Activated T-cell treated with anti-CD3 and anti-CD28 coated beads, Interleukin-2, amount 50 U/mL, for 4 hours (primary cell): ENCODE results near the gene MYPOP. TPM values are rescaled to one million over a fixed set of nuclear protein-coding genes. Genes with fewer than 3 reads are reported as not detected.
A peak's percentile ranks its signal among the peaks of the same experiment; 100 is the strongest.
"Not testable (repeated sequence)": the region's sequence is repeated elsewhere in the genome, so short reads cannot be mapped to it uniquely, and the experiment has no call there.

ENCODE experiments used
- ATAC-seq, 2 donors: fragments of 200-7000 bp; cut with Tn5 transposase; one replicate each; pipeline ENCODE4 v1.10.0; 2021
- DNase-seq: peaks from one replicate; pipeline ENCODE4 v3.0.0-alpha.2; 2020
- H3K27me3 Mint-ChIP-seq: one replicate; pipeline ENCODE4 v1.8.0; 2021; ENCODE audit warnings: low read depth, mixed read lengths
- H3K36me3 Mint-ChIP-seq: one replicate; pipeline ENCODE4 v1.8.0; 2022; ENCODE audit warnings: mixed read lengths; ENCODE audit not compliant: insufficient read depth
- H3K4me1 Mint-ChIP-seq: one replicate; pipeline ENCODE4 v1.8.0; 2021; ENCODE audit warnings: low read depth, mixed read lengths
- H3K4me3 Mint-ChIP-seq: one replicate; pipeline ENCODE4 v1.8.0; 2021; ENCODE audit warnings: mild to moderate bottlenecking, moderate library complexity, mixed read lengths
- H3K9me3 Mint-ChIP-seq: one replicate; pipeline ENCODE4 v1.8.0; 2021; ENCODE audit warnings: mixed read lengths
- total RNA-seq, 3 donors: library from RNA; stranded (reverse); gene quantifications; one replicate each; pipeline ENCODE4 v1.2.1, GENCODE V29; 2021

Gene MYPOP
- total RNA-seq, 3 donors from 2014 or later = 4.8 to 5.5 (median 5.1) TPM

DNA sequence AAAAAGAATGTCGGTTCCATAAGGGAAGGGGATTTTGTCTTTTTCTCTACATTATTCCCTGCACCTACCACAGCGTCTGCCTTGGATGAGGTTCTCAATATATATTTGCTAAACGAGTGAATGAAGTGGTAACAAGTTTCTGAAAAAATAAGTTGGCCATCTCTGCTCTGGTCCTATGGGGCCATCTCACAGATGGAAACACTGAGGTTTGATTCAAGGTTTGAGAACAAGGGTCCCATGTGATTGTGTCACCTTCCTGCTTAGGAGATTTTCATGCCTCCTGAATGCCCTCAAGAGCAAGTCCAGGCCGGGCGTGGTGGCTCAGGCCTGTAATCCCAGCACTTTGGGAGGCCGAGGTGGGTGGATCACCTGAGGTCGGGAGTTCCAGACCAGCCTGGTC is 3.2 kb downstream of the MYPOP start:
- Mint-ChIP-seq H3K27me3 (no peaks in the 10 kb centered on the region), H3K4me1 (peaks cover 17% of the 10 kb centered on the region), H3K36me3 (peaks cover 6% of the 10 kb centered on the region), H3K4me3 (no peak overlapping the region), H3K9me3 (no peaks in the 10 kb centered on the region)
- DNase-seq (no peak), ATAC-seq (no peak)

DNA sequence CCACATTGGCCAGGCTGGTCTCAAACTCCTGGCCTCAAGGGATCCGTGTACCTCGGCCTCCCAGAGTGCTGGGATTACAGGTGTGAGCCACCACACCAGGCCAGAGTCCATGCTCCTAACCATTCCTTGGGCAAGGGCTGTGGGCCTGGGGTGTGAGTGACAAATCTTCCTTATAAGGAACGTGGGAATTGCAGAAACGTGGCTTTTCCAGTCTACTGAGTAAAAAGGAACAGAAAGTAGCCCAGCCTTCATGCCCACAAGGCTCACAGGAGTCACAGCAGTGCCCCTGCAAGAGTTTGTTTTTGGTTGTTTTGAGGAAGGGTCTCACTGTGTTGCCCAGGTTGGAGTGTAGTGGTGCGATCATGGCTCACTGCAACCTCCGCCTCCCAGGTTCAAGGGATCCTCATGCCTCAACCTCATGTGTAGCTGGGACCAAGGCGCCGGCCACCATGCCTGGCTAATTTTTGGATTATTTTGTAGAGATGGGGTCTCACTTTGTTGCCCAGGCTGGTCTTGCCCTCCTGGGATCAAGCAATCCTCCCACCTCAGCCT is 5.1 kb downstream of the MYPOP start:
- Mint-ChIP-seq H3K4me3 (no peak overlapping the region), H3K9me3 (no peaks in the 10 kb centered on the region), H3K36me3 (peaks cover 6% of the 10 kb centered on the region), H3K4me1 (peaks cover 14% of the 10 kb centered on the region), H3K27me3 (no peaks in the 10 kb centered on the region)
- DNase-seq = no peak
- ATAC-seq = no peak

- not testable (repeated sequence) for H3K36me3 Mint-ChIP-seq, H3K4me3 Mint-ChIP-seq, ATAC-seq, H3K27me3 Mint-ChIP-seq, H3K9me3 Mint-ChIP-seq, DNase-seq
- peaks cover 11% of the 10 kb centered on the region for H3K4me1 Mint-ChIP-seq
Observed at GRCh38 chr19:45895983-45896599, 6.3 kb downstream of the MYPOP start.

DNA sequence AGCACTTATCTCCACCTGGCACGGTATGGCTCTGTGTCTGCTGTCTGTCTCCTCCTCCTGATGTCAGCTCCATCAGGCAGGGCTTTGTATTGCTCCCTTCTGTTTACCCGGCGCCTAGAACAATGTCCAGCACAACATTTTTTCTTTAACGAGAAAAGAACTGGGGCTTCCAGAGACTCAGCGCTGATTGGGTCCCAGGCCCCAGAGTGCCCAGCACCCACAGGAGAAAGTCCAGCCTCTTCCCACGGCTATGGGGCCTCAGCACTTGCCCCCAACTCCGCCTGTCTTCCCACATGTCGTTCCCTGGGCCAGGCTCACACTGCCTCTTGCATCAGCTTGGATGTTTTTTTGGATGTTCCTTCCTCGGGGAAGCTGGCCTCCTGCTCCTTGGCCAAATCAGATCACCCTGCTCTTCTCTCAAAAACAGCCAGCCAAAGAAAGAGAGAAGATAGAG is 6.9 kb downstream of the MYPOP start:
- Mint-ChIP-seq H3K27me3 (no peaks in the 10 kb centered on the region), H3K4me3 (no peak overlapping the region), H3K4me1 (peaks cover 6% of the 10 kb centered on the region), H3K9me3 (no peaks in the 10 kb centered on the region), H3K36me3 (peaks cover 6% of the 10 kb centered on the region)
- DNase-seq (no peak), ATAC-seq (no peak)

GRCh38 chr19:45890877-45891276 is 11.5 kb downstream of the MYPOP start:
- Mint-ChIP-seq H3K27me3 (no peaks in the 10 kb centered on the region), H3K4me1 (peaks cover 7% of the 10 kb centered on the region), H3K36me3 (peaks cover 3% of the 10 kb centered on the region), H3K4me3 (no peak overlapping the region), H3K9me3 (no peaks in the 10 kb centered on the region)
- DNase-seq (no peak), ATAC-seq (no peak)

GRCh38 chr19:45889210-45889885 is 13.1 kb downstream of the MYPOP start:
- Mint-ChIP-seq H3K27me3 (no peaks in the 10 kb centered on the region), H3K9me3 (no peaks in the 10 kb centered on the region), H3K36me3 (peaks cover 3% of the 10 kb centered on the region), H3K4me1 (peaks cover 11% of the 10 kb centered on the region), H3K4me3 (no peak overlapping the region)
- DNase-seq (no peak), ATAC-seq (no peak)

GRCh38 chr19:45887200-45887710 is 15.2 kb downstream of the MYPOP start:
- DNase-seq (no peak), ATAC-seq (no peak)
- Mint-ChIP-seq H3K27me3 (no peaks in the 10 kb centered on the region), H3K4me3 (peak overlapping the region; percentile 91), H3K36me3 (peaks cover 5% of the 10 kb centered on the region), H3K4me1 (peaks cover 21% of the 10 kb centered on the region), H3K9me3 (no peaks in the 10 kb centered on the region)

DNA sequence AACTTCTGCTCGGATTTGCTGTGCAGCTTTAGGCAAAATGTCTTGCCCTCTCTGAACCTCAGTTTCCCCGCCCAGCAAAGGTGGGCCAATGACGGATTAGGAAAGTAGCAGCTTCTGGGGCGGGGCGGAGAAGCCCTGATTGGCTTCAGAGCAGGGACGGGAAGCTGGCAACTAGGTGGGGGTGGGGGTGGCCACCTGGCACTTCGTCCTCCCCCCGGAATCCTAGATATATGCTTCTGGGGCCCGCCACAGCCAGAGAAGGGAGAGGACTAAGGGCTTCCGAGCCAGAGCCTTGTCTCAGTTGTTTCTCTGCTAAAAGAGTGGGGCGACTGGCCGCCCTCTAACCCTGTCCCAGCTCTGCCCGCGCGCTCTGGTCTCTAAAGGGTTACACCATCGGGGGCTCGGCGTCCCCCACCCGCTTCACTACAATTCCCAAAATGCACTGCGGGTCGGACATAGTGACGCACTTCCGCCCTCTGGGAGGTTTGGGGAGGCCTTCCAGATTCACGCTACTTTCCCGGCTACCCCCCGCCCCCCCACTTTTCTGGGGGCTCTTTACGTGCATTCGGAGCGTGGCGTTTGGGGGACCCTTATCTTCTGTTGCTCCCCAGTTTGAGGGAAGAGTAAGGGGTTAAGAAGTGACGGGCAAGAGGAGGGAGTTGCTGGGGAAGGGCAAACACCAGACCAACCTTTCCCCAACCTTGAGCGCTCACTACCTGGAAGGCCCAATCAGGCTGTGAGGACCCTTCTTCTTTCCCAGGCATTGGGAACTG is 15.8 kb downstream of the MYPOP start:
- peaks cover 5% of the 10 kb centered on the region for H3K36me3 Mint-ChIP-seq
- H3K27me3 Mint-ChIP-seq = no peaks in the 10 kb centered on the region
- ATAC-seq = peak; percentile 71 to 72
- H3K4me3 Mint-ChIP-seq = peak overlapping the region; percentile 91
- H3K4me1 Mint-ChIP-seq = peaks cover 24% of the 10 kb centered on the region
- H3K9me3 Mint-ChIP-seq = no peaks in the 10 kb centered on the region
- DNase-seq = peak; percentile 83

DNA sequence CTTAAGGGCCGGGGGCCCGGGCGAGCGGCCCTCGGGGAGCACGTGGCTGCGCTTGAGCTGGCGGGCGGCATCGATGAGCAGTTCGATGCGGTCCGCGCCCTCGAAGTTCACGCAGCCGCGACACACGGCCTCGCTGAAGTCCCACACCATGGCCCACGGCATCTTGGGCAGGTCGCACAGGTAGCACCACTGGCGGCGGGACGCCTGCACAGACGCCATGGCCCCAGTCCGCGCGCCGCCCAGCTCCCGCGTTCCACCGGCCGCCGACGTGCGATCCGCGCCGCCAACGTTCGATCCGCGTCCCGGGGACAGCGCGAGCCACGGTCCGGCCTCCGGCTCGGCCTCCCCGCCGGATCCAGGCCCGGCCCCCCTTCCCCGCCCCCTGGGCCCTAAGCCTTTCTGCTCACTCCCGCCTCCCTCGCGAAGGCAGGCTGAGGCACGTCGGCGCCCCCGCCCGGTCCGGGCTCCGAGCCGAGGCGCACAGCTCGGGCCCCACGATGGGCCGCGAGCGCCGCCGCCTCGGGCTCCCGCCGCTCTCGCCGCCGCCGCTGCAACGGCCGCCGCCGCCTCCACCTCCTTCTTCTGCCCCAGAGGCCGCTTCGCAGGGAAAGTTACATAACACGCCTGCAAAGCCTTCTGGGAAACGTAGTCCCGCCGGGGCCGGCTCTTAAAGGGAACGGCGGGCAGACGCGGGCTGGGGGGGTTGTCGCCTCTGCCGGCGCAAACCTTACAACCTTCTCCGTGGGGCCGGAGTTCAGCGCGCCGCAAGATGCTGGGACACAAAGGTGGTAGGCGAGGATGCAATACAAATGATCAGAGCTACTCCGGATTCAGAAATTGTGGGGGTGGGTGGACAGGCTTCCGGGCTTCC is 16.6 kb downstream of the MYPOP start, which contains the start of gene IRF2BP1:
TSS of gene IRF2BP1 (minus strand) at position 586 of the 871 bp plus-strand sequence. CDS start at position 219, 367 bp downstream.
- H3K9me3 Mint-ChIP-seq = no peaks in the 10 kb centered on the region
- peaks cover 5% of the 10 kb centered on the region for H3K36me3 Mint-ChIP-seq
- DNase-seq = peak; percentile 83
- peak within 1 kb of the TSS; percentile 91 for H3K4me3 Mint-ChIP-seq
- peaks cover 27% of the 10 kb centered on the region for H3K4me1 Mint-ChIP-seq
- ATAC-seq = peak; percentile 76 to 80
- H3K27me3 Mint-ChIP-seq = no peaks in the 10 kb centered on the region

GRCh38 chr19:45884682-45885555 is 17.5 kb downstream of the MYPOP start:
- DNase-seq (no peak), ATAC-seq (peak; percentile 2 to 5)
- Mint-ChIP-seq H3K4me3 (peak overlapping the region; percentile 67), H3K9me3 (no peaks in the 10 kb centered on the region), H3K27me3 (peaks cover 3% of the 10 kb centered on the region), H3K4me1 (peaks cover 27% of the 10 kb centered on the region), H3K36me3 (peaks cover 2% of the 10 kb centered on the region)

DNA sequence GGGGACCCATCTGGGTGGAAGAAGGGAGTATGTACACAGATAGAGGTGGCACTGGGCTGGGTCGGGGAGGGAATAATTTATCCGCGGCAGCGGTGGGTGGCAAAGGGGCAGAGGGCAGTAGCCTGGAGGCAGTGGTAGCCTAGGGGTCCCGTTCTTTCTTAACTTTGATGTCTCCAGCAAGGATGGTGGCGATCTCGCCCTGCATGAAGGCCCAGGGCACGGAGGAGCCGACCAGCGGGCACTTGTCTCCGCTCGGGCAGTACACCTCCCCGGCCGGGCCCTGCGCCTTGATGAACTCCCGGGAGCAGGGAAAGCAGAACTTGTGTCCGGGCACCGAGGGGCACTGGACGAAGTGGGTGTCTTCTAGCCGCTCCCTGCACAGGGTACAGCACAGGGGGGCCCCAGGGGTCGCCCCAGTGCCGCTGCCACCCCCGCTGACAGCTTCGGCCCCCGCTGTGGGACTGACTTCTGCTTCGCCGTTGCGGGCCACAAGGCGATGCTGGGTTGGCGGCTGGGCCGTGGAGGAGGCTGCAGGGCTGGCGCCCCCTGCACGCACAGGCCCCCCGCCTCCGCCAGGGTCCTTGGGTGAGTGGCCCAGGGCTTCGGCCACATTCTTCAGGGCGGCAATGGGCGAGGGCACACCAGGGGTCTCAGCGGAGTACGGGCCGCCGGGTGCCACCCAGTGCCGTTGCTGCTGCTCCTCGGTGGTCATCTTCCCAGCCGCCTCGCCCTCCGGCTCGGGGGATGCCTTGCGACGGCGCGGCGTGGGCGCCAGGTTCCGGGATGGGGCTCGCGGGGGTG is 18.3 kb downstream of the MYPOP start:
- Mint-ChIP-seq H3K4me3 (peak overlapping the region; percentile 77), H3K9me3 (no peaks in the 10 kb centered on the region), H3K36me3 (peaks cover 2% of the 10 kb centered on the region)

GRCh38 chr19:45883586-45883880 is 18.9 kb downstream of the MYPOP start:
- H3K4me1 Mint-ChIP-seq = peaks cover 27% of the 10 kb centered on the region
- peaks cover 6% of the 10 kb centered on the region for H3K27me3 Mint-ChIP-seq
- H3K9me3 Mint-ChIP-seq = no peaks in the 10 kb centered on the region
- peaks cover 2% of the 10 kb centered on the region for H3K36me3 Mint-ChIP-seq
- DNase-seq = no peak
- H3K4me3 Mint-ChIP-seq = peak overlapping the region; percentile 77
- ATAC-seq = no peak

More for the DNA sequence above, 18.3 kb downstream of the MYPOP start:
- H3K4me1 Mint-ChIP-seq = peaks cover 27% of the 10 kb centered on the region
- H3K27me3 Mint-ChIP-seq = peaks cover 3% of the 10 kb centered on the region
- DNase-seq = no peak
- ATAC-seq = no peak
